ENCODE data around the gene LUZP2.

- TF ChIP-seq POLR2A (IDR thresholded peaks at IDR 0.05; ENCODE audit: low read length) = no peak
- TF ChIP-seq GATA1 (IDR thresholded peaks at IDR 0.05; ENCODE audit: low read depth, low read length) = no peak
Measured at GRCh38 chr11:24705474-24705873, 208.6 kb downstream of the LUZP2 start.
